K562 (cell line): ENCODE measurements around the gene PPFIA3.

Experiments used
- CTCF ChIP-seq, 3 experiments: IDR thresholded peaks in 2 of 3; conservative IDR thresholded peaks in 1 of 3; 2 replicates each; pipeline ENCODE4 v1.5.1; 2011 to 2012; ENCODE audit warnings: low read length in 3 of 3, mild to moderate bottlenecking in 3 of 3, control low read depth in 2 of 3, improper control_type of control experiment in 1 of 3, inconsistent platforms in 1 of 3, low read depth in 1 of 3, mixed read lengths in 1 of 3, moderate library complexity in 1 of 3; ENCODE audit not compliant: insufficient read depth in 2 of 3
- SIN3A ChIP-seq, 2 experiments: fragments of 150-350 bp in 1 of 2; IDR thresholded peaks; 2 replicates each; pipeline ENCODE4 v1.6.1; 2011 to 2016; ENCODE audit warnings: borderline replicate concordance in 2 of 2, low read depth in 2 of 2, low read length in 2 of 2, mild to moderate bottlenecking in 2 of 2, moderate library complexity in 2 of 2; ENCODE audit not compliant: control insufficient read depth in 1 of 2
- TF ChIP-seq, protein P1 (sequence below): fragments of 450-650 bp; formaldehyde crosslinking; IDR thresholded peaks from 2 replicates; pipeline ENCODE4 v1.4.0; 2022; ENCODE audit warnings: mild to moderate bottlenecking, moderate library complexity
- TF ChIP-seq, protein P2 (sequence below): sonication (generic); formaldehyde crosslinking; IDR thresholded peaks from 2 replicates; pipeline ENCODE4 v1.8.0; 2022; ENCODE audit warnings: mild to moderate bottlenecking, low read depth, missing genetic modification reagents

DNA sequence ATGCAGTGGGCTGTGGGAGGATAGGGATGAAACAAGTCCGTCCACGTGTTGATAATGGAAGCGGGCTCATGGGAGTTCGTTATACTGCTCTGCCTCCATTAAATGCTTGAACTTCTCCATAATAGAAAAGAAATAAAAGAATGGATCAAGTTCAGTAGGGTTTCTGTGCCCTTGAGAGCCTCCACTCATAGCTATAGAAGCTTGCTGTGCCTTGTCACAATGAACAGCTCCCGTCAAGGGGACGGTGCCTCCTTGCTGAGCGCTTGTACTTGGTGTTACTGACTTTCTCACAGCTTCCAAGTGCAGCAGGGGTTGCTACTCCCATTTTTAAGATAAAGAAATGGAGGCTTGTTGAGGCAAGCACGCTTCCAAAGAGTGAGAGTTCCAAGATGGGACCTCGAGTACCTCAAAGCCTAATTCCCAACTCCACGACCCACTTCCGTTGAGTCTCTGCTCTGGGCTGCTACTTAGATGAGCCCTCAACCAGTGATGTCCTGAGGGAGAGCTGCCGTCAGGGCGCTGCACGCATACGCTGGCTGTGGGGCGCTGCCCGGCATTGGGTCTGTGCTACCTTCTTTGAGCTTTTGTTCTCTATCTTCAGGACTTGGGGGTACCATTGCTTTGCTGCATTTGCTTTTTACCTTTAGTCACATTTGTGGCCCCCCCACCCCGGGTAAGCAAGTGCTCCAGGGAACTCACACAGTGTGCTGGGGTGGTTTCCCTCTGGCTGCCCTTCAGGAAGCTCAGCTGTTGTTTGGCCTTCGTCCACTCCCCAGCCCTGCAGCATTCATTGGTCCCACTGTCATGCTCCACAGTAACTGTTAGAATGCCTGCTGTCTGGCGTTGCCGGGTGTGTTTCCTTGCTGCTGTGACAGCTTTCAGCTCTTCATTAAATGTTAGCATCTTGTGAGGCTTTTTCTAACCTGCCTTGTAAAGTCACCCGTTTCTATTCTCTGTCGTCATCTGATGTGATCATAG is 24.6 kb upstream of the PPFIA3 start:
- TF ChIP-seq CTCF (IDR thresholded peaks at IDR 0.05 in 2 of 3, conservative IDR thresholded peaks at IDR 0.05 in 1 of 3; ENCODE audit: insufficient read depth in 2 of 3, low read depth in 1 of 3, low read length in 3 of 3) (no peak), SIN3A (IDR thresholded peaks at IDR 0.05; ENCODE audit: borderline replicate concordance in 2 of 2, control insufficient read depth in 1 of 2, low read depth in 2 of 2, low read length in 2 of 2) (no peak)
- TF ChIP-seq, protein P1, sequence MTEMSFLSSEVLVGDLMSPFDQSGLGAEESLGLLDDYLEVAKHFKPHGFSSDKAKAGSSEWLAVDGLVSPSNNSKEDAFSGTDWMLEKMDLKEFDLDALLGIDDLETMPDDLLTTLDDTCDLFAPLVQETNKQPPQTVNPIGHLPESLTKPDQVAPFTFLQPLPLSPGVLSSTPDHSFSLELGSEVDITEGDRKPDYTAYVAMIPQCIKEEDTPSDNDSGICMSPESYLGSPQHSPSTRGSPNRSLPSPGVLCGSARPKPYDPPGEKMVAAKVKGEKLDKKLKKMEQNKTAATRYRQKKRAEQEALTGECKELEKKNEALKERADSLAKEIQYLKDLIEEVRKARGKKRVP (CRISPR knock-in tag) = no peak
- TF ChIP-seq, protein P2, sequence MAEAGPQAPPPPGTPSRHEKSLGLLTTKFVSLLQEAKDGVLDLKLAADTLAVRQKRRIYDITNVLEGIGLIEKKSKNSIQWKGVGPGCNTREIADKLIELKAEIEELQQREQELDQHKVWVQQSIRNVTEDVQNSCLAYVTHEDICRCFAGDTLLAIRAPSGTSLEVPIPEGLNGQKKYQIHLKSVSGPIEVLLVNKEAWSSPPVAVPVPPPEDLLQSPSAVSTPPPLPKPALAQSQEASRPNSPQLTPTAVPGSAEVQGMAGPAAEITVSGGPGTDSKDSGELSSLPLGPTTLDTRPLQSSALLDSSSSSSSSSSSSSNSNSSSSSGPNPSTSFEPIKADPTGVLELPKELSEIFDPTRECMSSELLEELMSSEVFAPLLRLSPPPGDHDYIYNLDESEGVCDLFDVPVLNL (CRISPR knock-in tag) = no peak
